A549 (cell line): ENCODE data around the gene KRT7.

ENCODE experiments used
- CEBPB ChIP-seq, 2 experiments: fragments of >200 bp in 1 of 2; sonication (Bioruptor Twin) in 1 of 2; formaldehyde crosslinking in 1 of 2; IDR thresholded peaks; 2 replicates each; pipeline ENCODE4 v1.6.1; 2012 to 2016
- EHMT2 ChIP-seq: fragments of 200-600 bp; sonication (generic); IDR thresholded peaks from 2 replicates; pipeline ENCODE4 v1.6.1; 2016; ENCODE audit warnings: antibody characterized with exemption, low read depth, mild to moderate bottlenecking, moderate library complexity
- HMGXB4 ChIP-seq: fragments of 250-450 bp; sonication (Bioruptor Pico); IDR thresholded peaks from 2 replicates; pipeline ENCODE4 v1.5.0; 2021; ENCODE audit warnings: mild to moderate bottlenecking, moderate library complexity, borderline replicate concordance
- MAFK ChIP-seq: fragments of 450-650 bp; IDR thresholded peaks from 2 replicates; pipeline ENCODE4 v1.6.1; 2014; ENCODE audit not compliant: partially characterized antibody
- MAX ChIP-seq: IDR thresholded peaks from 2 replicates; pipeline ENCODE4 v1.6.1; 2012
- POLR2A ChIP-seq: IDR thresholded peaks from 2 replicates; pipeline ENCODE4 v1.6.1; 2012; ENCODE audit warnings: mild to moderate bottlenecking, low read length
- USF2 ChIP-seq: fragments of 450-650 bp; IDR thresholded peaks from 2 replicates; pipeline ENCODE4 v1.6.1; 2014; ENCODE audit warnings: antibody characterized with exemption
- TF ChIP-seq, protein P1 (sequence below): fragments of >200 bp; sonication (Bioruptor Twin); formaldehyde crosslinking; IDR thresholded peaks from 3 replicates; pipeline ENCODE4 v1.5.1; 2016
- TF ChIP-seq, protein P2 (sequence below): fragments of 200-600 bp; sonication (generic); IDR thresholded peaks from 2 replicates; pipeline ENCODE4 v1.6.1; 2016; ENCODE audit warnings: antibody characterized with exemption, mild to moderate bottlenecking, moderate library complexity

DNA sequence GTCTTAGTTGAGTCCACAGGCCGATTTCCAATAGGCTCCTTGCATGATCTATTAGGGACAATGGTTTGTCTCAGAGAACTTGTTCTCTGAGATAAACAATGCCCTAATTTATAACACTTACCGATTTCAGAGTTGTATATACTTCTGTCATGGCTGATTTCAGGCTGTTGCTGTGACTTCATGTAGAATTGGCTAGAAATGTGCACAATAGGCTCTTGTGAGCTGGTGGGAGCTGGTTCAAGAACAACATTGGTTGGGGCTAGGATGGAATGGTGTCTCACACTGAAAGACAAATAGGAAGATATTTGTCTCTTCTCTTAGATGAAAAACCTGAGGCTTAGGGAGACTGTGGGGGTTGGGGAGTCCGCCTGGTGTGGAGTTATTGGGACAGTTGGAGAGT is 34.7 kb downstream of the KRT7 start:
- TF ChIP-seq, protein P1, sequence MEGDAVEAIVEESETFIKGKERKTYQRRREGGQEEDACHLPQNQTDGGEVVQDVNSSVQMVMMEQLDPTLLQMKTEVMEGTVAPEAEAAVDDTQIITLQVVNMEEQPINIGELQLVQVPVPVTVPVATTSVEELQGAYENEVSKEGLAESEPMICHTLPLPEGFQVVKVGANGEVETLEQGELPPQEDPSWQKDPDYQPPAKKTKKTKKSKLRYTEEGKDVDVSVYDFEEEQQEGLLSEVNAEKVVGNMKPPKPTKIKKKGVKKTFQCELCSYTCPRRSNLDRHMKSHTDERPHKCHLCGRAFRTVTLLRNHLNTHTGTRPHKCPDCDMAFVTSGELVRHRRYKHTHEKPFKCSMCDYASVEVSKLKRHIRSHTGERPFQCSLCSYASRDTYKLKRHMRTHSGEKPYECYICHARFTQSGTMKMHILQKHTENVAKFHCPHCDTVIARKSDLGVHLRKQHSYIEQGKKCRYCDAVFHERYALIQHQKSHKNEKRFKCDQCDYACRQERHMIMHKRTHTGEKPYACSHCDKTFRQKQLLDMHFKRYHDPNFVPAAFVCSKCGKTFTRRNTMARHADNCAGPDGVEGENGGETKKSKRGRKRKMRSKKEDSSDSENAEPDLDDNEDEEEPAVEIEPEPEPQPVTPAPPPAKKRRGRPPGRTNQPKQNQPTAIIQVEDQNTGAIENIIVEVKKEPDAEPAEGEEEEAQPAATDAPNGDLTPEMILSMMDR, result no peak
- TF ChIP-seq POLR2A, result no peak
- TF ChIP-seq MAX, result no peak
- TF ChIP-seq CEBPB (IDR thresholded peaks at IDR 0.05), result no peak
- no peak for TF ChIP-seq HMGXB4 (CRISPR knock-in tag)
- TF ChIP-seq EHMT2, result no peak
- no peak for TF ChIP-seq USF2
- TF ChIP-seq MAFK, result no peak
- TF ChIP-seq, protein P2, sequence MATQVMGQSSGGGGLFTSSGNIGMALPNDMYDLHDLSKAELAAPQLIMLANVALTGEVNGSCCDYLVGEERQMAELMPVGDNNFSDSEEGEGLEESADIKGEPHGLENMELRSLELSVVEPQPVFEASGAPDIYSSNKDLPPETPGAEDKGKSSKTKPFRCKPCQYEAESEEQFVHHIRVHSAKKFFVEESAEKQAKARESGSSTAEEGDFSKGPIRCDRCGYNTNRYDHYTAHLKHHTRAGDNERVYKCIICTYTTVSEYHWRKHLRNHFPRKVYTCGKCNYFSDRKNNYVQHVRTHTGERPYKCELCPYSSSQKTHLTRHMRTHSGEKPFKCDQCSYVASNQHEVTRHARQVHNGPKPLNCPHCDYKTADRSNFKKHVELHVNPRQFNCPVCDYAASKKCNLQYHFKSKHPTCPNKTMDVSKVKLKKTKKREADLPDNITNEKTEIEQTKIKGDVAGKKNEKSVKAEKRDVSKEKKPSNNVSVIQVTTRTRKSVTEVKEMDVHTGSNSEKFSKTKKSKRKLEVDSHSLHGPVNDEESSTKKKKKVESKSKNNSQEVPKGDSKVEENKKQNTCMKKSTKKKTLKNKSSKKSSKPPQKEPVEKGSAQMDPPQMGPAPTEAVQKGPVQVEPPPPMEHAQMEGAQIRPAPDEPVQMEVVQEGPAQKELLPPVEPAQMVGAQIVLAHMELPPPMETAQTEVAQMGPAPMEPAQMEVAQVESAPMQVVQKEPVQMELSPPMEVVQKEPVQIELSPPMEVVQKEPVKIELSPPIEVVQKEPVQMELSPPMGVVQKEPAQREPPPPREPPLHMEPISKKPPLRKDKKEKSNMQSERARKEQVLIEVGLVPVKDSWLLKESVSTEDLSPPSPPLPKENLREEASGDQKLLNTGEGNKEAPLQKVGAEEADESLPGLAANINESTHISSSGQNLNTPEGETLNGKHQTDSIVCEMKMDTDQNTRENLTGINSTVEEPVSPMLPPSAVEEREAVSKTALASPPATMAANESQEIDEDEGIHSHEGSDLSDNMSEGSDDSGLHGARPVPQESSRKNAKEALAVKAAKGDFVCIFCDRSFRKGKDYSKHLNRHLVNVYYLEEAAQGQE, result no peak
